ENCODE measurements around the gene CPEB4.

GRCh38 chr5:173997331-173997730 lies 109.2 kb downstream of the CPEB4 start:
- no peak for TF ChIP-seq SP2 (IDR thresholded peaks at IDR 0.05; ENCODE audit: low read length)
- TF ChIP-seq, protein P1, sequence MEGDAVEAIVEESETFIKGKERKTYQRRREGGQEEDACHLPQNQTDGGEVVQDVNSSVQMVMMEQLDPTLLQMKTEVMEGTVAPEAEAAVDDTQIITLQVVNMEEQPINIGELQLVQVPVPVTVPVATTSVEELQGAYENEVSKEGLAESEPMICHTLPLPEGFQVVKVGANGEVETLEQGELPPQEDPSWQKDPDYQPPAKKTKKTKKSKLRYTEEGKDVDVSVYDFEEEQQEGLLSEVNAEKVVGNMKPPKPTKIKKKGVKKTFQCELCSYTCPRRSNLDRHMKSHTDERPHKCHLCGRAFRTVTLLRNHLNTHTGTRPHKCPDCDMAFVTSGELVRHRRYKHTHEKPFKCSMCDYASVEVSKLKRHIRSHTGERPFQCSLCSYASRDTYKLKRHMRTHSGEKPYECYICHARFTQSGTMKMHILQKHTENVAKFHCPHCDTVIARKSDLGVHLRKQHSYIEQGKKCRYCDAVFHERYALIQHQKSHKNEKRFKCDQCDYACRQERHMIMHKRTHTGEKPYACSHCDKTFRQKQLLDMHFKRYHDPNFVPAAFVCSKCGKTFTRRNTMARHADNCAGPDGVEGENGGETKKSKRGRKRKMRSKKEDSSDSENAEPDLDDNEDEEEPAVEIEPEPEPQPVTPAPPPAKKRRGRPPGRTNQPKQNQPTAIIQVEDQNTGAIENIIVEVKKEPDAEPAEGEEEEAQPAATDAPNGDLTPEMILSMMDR (IDR thresholded peaks at IDR 0.05; ENCODE audit: control extremely low read depth in 1 of 3, insufficient read depth in 1 of 3, low read depth in 1 of 3, low read length in 3 of 3), result no peak
- TF ChIP-seq POLR2AphosphoS5 (IDR thresholded peaks at IDR 0.05; ENCODE audit: low read depth, low read length), result no peak
- no peak for TF ChIP-seq POLR2A (IDR thresholded peaks at IDR 0.05; ENCODE audit: control extremely low read depth in 1 of 2, low read depth in 2 of 2, low read length in 2 of 2)
- TF ChIP-seq EP300 (IDR thresholded peaks at IDR 0.05; ENCODE audit: borderline replicate concordance in 1 of 2, low read depth in 2 of 2, low read length in 2 of 2), result no peak

All from H1 (cell line).